Stimulated activated CD8-positive, alpha-beta memory T cell treated with anti-CD3 and anti-CD28 coated beads, Interleukin-4, amount 100 ng/mL, for 4 hours (primary cell): Measurements from ENCODE around the gene ZDHHC14.
"Not testable (repeated sequence)": the region's sequence is repeated elsewhere in the genome, so short reads cannot be mapped to it uniquely, and the experiment has no call there.

ENCODE experiments used
- DNase-seq, 2 donors: peaks; one replicate each; pipeline ENCODE4 v3.0.0-alpha.2; 2020; ENCODE audit warnings: low read depth in 2 of 2, low spot score in 1 of 2

The ZDHHC14 gene

DNA sequence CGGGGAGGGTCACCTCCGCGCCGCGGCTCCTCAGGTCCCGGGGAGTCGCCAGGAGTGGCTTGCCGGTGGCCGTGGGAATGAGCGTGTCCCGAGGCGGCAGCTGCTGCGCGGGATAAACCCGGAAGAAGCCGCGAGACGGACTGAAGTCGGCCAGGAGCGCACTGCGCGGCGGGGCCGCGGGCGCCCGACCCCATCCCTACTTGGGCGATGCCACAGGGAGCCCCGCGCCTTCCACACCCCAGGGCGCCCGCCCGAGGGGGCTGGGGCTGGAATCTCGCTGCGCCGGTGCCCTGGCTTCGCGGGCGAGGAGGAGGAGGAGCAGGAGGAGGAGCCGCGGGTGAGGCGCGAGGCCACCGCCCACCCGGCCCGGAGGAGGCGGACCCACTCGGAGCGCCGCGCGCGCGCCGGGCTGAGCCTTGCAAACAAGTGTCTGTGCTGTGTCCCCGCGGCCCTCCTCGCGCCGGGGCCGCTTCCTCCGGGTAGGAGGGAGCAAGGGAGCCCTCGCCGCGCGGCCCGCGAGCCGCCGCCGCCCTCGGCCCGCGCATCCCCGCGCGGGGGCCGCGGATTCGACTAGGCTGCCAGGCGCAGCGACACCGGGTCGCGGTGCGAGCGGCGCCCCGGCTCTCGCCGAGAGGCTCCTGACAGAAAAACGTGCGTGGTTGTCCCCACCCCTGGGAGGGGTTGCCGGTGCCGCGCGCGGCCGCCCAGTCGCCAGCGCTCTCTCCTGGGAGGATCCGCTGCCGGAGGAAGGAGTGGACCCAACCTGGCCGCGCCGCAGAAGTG is at the start of gene ZDHHC14:
Gene ZDHHC14 (plus strand): TSS at position 412 of the 783 bp plus-strand sequence.
- peak; percentile 74 to 81 for DNase-seq

DNA sequence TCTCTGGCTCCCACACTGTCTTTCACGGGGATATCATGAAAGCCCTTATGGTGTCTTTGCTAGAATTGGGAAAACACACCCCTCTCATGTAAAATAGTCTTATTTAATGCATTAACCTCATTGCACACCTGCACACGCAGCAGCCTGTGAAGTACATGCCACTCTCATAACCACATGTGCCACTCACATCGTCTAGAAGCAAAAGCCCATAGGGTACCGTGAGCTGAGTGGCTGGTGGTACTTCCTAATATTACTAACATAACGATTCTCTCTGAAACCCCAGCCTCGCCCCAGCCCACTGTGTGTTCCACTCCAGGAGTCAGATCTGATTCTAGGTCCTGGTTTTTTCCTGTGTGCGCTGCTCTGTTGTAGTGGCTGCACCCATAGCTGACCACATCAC is 48.2 kb upstream of the ZDHHC14 start:
- no peak for DNase-seq

DNA sequence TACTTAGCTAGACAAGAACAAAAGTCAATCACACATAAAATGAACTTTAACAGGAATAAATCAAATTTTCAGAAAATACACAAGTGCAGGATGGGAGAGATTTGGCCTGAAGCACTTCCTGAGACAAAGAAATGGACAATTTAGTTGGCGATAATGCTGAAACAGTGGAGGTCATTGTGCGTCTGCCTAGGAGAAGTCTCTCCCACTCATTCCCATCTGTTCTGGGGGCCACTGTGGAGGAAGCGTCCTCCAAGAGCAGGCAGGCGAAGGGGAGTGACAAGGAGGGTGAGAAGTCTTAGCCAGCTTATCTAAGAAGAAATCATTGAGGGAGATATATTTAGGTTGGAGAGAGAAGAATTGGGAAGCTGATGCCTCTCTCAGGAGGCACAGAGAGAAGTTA is 47.5 kb upstream of the ZDHHC14 start:
- no peak for DNase-seq

DNA sequence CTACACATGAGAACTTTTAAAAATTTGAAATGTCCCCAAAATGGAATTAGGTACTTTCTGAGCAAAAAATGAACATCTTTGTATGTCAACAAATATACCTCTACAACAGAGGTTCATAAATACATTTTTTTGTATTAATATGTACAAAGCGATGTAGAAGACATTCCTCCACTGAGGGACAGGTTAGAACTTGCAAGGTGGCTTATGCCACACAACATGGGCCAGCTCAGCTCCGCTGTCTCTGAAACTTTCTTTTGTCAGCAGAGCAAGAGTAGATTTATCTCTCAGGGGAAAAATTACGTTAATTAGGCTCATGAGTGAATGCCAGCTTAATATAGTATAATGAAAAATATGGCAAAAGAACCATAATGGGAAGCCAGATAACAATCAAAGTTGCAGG is 47.0 kb upstream of the ZDHHC14 start:
- DNase-seq, result no peak

DNA sequence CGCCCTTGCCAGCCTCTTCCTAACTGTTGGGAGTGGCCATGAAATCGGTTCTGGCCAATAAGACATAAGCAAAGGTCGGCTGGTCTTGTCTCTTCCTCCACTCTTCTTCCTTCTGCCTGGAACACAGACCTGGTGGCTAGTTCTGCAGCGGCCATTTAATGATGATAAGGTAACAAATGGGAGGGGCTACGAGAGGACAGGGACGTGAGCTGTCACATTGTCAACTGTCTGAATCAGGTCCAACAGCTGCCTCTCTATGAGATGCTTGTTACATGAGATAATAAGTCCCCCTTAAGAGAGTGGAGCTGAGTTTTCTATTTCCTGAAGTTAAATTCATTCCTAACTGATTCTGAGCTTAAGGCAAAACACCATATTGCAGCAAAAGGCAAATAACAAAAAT is 45.2 kb upstream of the ZDHHC14 start:
- no peak for DNase-seq

DNA sequence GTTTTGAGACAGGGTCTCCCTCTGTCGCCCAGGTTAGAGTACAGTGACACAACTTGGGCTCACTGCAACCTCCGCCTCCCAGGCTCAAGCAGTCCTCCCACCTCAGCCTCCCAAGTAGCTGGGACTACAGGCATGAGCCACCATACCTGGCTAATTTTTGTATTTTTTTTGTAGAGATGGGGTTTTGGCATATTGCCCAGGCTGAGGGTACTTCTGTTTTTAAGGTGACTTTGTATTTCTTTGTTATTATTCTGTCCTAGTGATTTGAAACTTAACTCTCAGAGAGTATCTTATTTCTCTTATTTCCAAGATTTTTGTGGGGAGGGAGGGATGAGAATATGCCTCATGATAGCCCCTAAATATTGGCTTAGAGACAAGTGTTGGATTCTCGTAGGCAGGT is 43.7 kb upstream of the ZDHHC14 start:
- DNase-seq, result not testable (repeated sequence)

DNA sequence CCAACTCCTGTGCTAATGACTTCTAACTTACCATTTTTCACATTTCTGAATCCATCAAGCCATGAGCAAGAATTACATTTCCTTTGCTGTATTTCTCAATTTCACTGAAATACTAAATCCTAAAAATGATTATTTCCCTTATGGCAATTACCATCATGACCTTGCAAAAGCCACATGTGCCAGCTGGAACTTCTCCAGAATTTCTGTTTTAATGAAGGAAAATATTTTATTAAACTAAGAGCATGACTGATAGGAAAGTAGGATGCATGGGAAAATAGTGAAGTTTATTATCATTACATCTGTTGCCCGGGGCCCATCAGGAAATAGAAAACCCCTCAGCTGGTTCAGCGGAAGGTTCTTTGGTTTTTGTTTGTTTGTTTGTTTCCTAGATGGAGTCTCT is 43.2 kb upstream of the ZDHHC14 start:
- DNase-seq, result no peak

DNA sequence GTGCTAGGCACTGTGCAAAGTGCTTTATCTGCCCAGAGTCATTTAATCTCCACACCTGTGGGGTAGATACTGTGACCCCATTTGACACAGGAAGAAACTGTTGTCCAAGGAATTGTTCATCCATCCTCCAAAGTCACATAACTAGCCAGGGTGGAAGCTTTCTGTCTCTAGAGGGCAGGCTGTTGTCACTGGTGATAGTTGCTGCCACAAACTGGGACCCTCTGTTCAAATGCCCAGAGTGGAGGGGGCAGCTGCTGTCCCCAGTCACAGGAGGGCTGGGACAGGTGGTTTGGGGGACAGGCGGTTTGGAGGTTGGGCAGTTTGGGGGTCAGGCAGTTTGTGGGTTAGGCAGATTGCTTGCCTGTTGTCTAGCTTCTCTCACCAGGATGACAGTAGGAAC is 41.6 kb upstream of the ZDHHC14 start:
- no peak for DNase-seq

DNA sequence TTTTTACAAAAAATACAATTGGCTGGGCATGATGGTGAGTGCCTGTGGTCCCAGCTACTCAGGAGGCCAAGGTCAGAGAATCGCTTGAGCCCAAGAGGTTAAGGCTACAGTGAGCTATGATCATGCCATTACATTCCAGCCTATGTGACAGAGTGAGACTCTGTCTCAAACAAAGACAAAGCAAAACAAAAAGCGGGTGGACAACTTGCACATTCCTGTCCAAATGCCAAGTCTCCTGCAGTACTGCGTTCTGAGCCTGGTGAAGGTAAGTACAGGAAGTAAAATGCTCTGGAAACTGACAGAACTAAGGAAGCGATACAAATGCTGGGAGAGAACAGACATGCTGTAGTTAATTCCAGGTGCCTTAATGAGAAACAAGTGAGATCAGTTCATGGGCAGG is 37.3 kb upstream of the ZDHHC14 start:
- no peak for DNase-seq

DNA sequence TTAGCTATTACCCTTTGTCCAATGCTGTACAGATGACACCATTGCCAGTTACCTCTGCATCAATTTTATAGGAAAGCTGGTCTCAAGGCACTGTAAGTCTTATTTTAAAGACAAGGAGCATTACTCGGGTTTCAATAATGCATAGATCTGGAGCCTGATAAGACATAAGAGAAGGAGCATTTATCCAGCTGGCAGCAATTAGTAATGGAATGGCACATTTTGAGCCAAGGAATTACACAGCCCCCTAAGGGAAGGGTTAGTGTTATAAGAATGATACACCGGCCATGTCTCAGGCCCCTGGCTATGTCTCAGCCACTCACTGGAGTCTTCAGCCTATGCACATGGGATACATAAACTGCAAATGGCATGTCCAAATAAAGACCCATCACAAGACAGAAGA is 34.6 kb upstream of the ZDHHC14 start:
- no peak for DNase-seq

DNA sequence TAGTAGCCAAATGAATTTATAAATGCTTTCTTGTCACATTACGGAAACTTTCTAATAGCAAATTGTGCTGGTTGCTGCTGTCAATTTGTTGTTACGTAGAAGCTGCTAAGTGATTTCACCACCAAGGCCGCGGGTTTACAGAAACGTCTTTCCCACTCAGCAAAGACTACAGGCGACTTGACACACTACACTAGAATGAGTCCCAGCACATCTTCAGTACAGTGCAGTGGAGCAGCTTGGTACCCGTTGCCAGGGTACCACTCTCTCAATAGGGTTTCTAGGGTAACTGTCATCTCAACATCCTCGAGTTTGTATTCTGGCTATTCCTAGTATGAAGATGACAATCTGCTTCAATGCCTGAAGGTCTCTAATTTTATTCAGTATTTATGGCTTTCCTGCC is 22.7 kb upstream of the ZDHHC14 start:
- no peak for DNase-seq

DNA sequence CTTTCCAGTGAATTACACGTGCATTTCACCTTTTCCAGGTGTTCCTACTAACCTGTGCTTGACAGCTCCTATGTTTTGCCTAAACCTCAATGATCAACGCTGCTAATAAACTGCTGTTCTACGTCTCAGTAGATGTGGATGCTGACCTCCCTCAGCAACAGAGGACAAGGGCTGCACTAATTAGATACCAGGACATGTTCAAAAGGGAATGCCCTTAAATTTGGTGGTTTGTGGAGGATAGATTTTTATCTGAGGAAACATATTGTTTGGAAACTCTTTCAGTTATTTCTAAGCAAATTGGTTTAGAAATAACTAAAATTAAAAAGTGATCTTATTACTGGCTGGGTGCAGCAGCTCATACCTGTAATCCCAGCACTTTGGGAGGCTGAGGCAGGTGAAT is 19.1 kb upstream of the ZDHHC14 start:
- no peak for DNase-seq

DNA sequence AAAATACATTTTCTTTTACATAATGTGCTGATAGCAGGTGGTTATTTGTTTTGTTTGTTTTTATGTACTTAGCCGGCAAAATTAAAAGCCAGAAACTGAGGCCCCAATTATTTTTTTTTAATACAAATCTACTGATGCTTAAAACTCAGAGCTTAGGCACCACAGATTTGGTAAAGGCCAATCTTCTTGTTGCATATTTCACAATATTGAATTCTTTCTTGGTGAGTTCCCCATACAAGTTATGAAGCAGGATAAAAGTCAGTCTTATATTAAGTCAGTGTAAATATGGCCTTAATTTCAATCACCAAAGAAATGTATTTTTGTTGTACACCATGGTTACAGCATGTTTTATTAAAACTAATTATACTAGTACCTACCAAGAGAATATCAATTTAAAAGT is 16.3 kb upstream of the ZDHHC14 start:
- no peak for DNase-seq

DNA sequence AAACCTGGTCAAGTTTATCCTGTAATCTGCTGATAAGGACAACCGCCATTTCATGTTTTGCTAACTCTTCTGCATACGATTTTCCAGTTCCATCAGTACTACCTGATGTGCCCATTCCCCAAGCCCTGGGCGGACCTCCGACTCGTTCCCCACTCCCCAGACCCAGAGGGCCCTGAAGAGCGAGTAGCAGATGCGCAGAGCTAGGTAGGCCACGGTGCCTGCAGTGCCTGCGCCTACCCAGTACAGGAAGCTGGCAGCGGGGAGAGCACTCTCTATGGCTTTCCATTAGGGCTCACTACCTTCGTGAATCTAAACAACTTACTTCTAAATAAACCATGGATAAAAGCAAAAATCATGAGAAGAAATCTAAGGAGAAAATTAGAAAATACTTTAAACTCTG is 14.3 kb upstream of the ZDHHC14 start:
- DNase-seq, result no peak

DNA sequence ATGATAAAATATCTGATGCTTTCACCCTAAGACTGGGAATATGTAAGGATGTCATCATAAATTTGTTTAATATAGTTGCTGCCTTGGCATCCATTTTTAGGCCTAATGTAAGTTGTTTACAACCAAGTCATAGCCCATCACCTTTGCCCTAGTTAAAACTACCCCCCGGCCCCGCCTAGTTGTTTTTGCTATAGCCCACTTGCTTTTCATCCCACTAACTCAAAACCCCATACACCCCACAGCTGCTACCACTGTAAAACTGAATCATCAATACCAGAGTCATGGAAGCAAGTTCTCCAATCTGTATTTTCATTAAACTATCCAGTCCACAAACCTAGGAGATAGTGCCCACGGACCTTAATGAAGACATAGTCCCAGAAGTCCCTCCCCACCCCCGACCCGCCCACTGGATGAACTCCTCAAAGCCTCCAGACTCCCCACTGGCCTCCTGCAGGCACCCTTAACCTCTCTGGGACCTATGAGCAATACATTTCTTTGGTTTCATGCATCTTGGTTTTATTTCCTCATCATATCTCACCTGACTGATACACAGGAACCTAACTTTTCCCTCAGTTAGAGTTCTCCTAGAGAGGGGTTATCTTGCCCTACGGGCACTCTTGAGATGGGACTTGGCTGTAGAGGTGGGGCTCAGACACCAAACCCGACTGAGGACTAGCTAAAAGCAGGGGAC is 12.5 kb upstream of the ZDHHC14 start:
- DNase-seq, result no peak

DNA sequence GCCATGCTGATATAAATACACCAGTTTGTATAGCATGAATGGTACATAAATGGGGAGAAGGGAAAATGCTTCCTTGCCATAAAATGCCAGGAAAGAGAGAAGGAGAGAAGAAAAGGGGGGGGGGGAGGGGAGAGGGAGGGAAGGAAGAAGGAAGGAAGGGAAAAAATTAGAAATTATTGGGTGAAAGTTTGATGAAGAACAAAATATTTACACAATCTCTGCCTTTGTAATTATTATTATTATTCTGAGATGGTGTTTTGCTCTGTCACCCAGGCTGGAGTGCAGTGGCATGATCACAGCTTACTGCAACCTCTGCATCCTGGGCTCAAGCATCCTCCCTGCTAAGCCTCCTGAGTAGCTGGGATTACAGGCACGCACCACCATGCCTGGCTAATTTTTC is 10.2 kb upstream of the ZDHHC14 start:
- DNase-seq, result no peak

DNA sequence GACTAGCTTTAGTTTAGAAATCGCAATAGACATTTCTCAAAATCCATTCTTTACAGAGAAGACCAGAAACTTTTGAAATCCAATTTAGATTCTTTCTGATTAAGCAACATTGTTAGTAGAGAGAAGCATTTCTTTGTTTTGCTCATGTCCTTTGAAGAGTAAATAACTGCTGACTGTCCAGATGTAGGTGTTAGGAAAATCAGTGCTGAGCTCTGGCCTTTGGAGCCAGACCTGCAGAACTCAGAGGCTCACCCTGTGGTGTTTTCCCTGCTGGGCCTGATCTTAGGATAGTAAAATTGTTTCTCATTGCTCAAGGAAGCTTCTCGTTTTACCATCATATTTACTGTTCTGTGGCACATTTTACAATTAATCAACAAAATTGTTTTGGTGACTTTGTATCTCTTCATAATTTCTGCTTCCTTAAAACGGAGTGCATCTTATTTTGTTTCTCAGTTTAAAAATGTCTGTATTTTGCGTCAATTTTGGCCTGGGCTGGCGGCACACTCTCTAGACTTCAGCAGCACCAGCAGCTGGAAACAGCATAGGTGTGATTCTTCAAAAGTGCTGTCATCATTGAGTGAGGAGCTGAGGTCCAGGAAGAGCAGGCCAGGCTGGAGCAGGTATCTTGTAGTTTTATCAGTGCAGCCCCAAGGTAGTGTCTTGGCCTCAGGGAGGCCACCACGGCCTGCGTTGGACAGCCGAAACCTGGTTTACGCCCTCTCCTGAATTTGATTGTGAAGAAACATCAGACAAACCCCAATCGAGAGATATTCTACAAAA is 8.3 kb upstream of the ZDHHC14 start:
- DNase-seq, result no peak

DNA sequence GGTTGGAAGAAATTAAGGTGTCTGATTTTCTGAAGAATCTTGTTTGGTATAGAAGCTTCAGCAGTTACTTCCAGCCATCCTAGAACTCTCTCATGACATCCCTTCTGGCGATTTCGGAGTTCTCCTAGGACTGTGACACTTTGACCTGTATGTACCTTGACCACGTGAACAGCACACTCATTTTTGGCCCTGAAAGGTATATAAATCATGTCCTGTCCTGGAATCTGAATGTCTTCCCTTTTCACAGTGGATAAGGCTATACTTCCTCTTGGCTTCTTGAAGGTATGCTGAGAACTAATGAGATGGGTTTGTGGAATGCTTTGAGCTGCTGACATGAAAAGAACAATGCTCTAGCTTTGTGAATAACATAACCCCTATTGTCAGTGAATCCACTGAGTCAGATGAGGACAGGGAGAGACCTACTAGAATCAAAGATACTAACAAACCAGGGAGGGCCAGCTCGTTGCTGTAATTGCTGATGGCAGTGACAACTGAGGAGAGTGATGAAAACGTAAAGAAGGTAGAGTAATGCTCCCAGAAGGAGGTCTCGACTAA is 6.0 kb upstream of the ZDHHC14 start:
- DNase-seq, result no peak

DNA sequence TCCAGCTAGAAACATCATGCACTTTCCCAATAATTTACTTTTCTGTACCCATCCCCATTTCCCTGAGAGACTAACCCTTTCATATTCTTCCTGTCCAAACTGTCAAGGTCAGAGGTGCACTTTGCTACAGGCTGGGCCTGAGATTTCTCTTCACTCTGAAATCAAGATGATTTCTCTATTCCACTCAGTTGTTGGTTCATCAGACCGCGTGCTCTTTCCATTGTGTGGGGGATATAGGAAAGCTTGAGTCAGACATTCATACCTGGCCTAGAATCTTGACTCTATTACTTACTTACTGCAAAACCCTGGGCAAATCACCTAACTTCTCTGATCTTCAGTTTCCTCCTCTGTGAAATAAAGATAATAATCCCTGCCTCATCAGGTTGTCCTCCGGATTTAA is 4.7 kb upstream of the ZDHHC14 start:
- no peak for DNase-seq

DNA sequence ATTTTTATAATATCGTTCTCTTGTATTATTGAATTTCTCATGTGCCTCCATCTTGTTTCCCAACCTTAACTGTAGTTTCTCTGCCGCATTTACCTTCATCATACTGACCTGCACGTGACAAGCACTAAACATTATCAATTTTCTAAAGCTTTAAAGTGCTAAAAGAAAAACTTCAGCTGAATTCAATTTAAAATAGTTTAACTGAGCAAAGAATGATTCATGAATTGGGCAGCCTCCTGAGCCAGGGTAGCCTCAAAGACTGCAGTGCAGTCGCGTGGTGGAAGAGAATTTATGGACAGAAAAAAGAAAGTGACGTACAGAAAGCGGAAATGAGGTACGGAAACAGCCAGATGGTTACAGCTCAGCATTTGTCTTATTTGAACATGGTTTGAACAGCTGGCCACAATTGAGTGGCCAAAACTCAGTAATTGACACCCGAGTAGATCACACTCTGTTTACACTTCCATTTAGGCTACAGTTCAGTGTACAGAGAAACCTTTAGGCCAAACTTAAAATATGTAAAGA is 4.2 kb upstream of the ZDHHC14 start:
- no peak for DNase-seq

DNA sequence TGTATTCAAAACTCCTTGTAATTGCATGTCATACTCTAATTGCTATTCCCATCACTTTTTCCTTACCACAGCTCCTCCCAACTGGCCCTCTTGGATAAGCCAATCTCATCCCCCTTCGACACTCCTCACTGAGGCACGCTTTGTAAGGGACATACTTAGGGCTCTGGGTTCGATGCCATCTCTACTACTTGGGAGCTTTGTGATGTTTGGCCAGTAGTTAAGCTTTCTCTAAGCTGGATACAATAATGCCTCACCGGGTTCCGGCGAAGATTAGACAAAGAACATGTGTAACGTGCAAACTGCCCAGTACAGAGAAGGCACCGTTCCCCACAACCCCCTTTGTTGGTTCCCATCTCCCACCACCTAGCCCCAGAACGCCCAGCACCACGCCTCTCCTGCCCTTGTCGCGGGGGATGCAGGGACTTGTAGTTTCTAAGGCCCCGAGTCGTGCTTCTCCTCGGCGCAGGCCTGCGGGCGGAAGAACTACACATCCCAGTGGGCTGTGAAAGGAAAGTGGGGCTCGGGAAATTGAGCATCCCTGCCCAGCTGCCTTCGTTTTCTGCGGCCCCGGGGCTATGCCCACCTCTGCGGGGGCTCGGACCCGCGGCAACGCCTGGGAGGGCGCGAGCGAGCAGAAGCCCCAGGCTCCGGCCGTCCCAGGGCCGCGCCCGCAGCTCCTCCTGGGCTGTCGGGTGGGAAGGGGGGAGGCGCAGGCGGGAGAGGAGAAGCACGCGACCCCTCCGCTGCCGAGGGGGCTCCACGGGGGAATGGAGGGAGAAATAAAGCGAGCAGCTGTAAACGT is 1.1 kb upstream of the ZDHHC14 start:
- DNase-seq, result peak; percentile 74 to 80
